BJ (cell line): ENCODE data around the gene FARP1. TPM values are rescaled to one million over a fixed set of nuclear protein-coding genes. Genes with fewer than 3 reads are reported as not detected.

Experiments
- CTCF ChIA-PET: fragments of 350-600 bp; formaldehyde crosslinking; extraction: SDS; loops from one replicate; lab custom pipeline; 2021; ENCODE audit warnings: antibody characterized with exemption, inconsistent platforms; lab: Yijun Ruan, JAX
- POLR2A ChIA-PET: fragments of 300-600 bp; sonication (Branson Sonifier 250); formaldehyde crosslinking; extraction: SDS; loops from one replicate; lab custom pipeline; 2021; ENCODE audit warnings: antibody characterized with exemption; lab: Charles Lee
- DNase-seq: peaks from one replicate; pipeline ENCODE4 v3.0.0-alpha.2; 2011; ENCODE audit warnings: low read depth
- H3K27me3 ChIP-seq: 2 replicates; pipeline ENCODE4 v1.6.0; 2011; ENCODE audit warnings: low read length; ENCODE audit not compliant: control insufficient read depth, insufficient read depth
- H3K36me3 ChIP-seq: 2 replicates; pipeline ENCODE4 v1.5.1; 2011; ENCODE audit warnings: low read length; ENCODE audit not compliant: control insufficient read depth, insufficient read depth
- H3K4me3 ChIP-seq: 2 replicates; pipeline ENCODE4 v1.5.1; 2011; ENCODE audit warnings: low read depth, mild to moderate bottlenecking, control low read depth, low read length
- CTCF ChIP-seq: IDR thresholded peaks from 2 replicates; pipeline ENCODE4 v1.5.1; 2011; ENCODE audit warnings: low read depth, mild to moderate bottlenecking, control low read depth, inconsistent platforms, low read length, moderate library complexity; ENCODE audit not compliant: insufficient read depth
- polyA plus RNA-seq: library from polyadenylated mRNA; depleted of rRNA; stranded (reverse); fragments of >200 nt; gene quantifications from 2 replicates; pipeline ENCODE4 v1.2.3, GENCODE V29; 2011

Gene FARP1
- polyA plus RNA-seq, 1 experiment: 64.0 TPM

- H3K36me3 ChIP-seq: peaks cover 4% of the 10 kb centered on the region
- CTCF ChIA-PET: interaction anchor here (0.7 to 1.4 kb wide), 3 partner anchors 12 to 24 kb away, joined by 3 to 4 read pairs (median 3); no protein-coding TSS in a partner anchor
- no peak for TF ChIP-seq CTCF
- POLR2A ChIA-PET: no interaction called here
- no peak for DNase-seq
- H3K27me3 ChIP-seq: no peaks in the 10 kb centered on the region
- H3K4me3 ChIP-seq: no peak overlapping the region
Measured at GRCh38 chr13:98171900-98172589, 29.2 kb downstream of the FARP1 start.

- TF ChIP-seq CTCF: no peak
- Histone ChIP-seq H3K4me3 (no peak overlapping the region), H3K27me3 (no peaks in the 10 kb centered on the region), H3K36me3 (peaks cover 5% of the 10 kb centered on the region)
- ChIA-PET CTCF (interaction anchor here (0.7 to 1.4 kb wide), 4 partner anchors 13 to 51 kb away, joined by 3 to 4 read pairs (median 3); no protein-coding TSS in a partner anchor), POLR2A (interaction anchor here (0.6 kb wide), 1 partner anchor 32 kb away, joined by 3 read pairs; no protein-coding TSS in a partner anchor)
- DNase-seq: no peak
Measured at GRCh38 chr13:98172590-98173422, 29.9 kb downstream of the FARP1 start.

GRCh38 chr13:98173431-98174152 is 30.7 kb downstream of the FARP1 start:
- Histone ChIP-seq H3K36me3 (peaks cover 5% of the 10 kb centered on the region), H3K27me3 (no peaks in the 10 kb centered on the region), H3K4me3 (no peak overlapping the region)
- no peak for TF ChIP-seq CTCF
- POLR2A ChIA-PET: interaction anchor here (0.6 kb wide), 2 partner anchors 9 to 1048 kb away, joined by 3 to 5 read pairs; no protein-coding TSS in a partner anchor
- CTCF ChIA-PET: interaction anchor here (0.6 to 1.4 kb wide), 5 partner anchors 19 to 1918 kb away, joined by 3 to 5 read pairs (median 3); no protein-coding TSS in a partner anchor
- peak; percentile 96 for DNase-seq

GRCh38 chr13:98174307-98174706 is 31.4 kb downstream of the FARP1 start:
- ChIA-PET POLR2A (interaction anchor here (0.6 kb wide), 1 partner anchor 1048 kb away, joined by 5 read pairs; no protein-coding TSS in a partner anchor), CTCF (interaction anchor here (1.0 to 1.2 kb wide), 2 partner anchors 20 to 67 kb away, joined by 3 to 5 read pairs; no protein-coding TSS in a partner anchor)
- Histone ChIP-seq H3K36me3 (peaks cover 5% of the 10 kb centered on the region), H3K27me3 (no peaks in the 10 kb centered on the region), H3K4me3 (no peak overlapping the region)
- DNase-seq: no peak
- TF ChIP-seq CTCF: no peak
